ENCODE data around the gene CFAP68. TPM values are rescaled to one million over a fixed set of nuclear protein-coding genes. Genes with fewer than 3 reads are reported as not detected.

Gene CFAP68
- total RNA-seq, 1 donor from 2014 or later = 11.6 TPM

- DNase-seq (no peak), ATAC-seq (ENCODE audit: low read depth) (no peak)
- TF ChIP-seq CTCF (IDR thresholded peaks at IDR 0.05) = no peak
- ChIA-PET CTCF (interaction anchor here (2.2 kb wide), 1 partner anchor 11 kb away, joined by 5 read pairs; the partner anchor contains the start of gene ALG9), POLR2A (no interaction called here)
- Mint-ChIP-seq H3K4me3 (no peak overlapping the region), H3K36me3 (ENCODE audit: low read depth) (peaks cover 72% of the 10 kb centered on the region), H3K9me3 (no peaks in the 10 kb centered on the region), H3K4me1 (no peaks in the 10 kb centered on the region), H3K27me3 (no peaks in the 10 kb centered on the region), H3K27ac (no peak overlapping the region)
- intact Hi-C loops (cut with micrococcal nuclease) = no loop called here
Measured at GRCh38 chr11:111860257-111860656, 19.1 kb upstream of the CFAP68 start.

GRCh38 chr11:111870113-111870512 lies 9.2 kb upstream of the CFAP68 start:
- DNase-seq (no peak), ATAC-seq (ENCODE audit: low read depth) (no peak)
- CTCF ChIA-PET = interaction anchor here (0.8 to 2.3 kb wide), 5 partner anchors 10 to 112 kb away, joined by 3 to 5 read pairs (median 4); partner anchors contain the start of gene PPP2R1B
- no peaks in the 10 kb centered on the region for H3K9me3 Mint-ChIP-seq
- peak overlapping the region; percentile 50 for H3K4me3 Mint-ChIP-seq
- peaks cover 36% of the 10 kb centered on the region for H3K36me3 Mint-ChIP-seq (ENCODE audit: low read depth)
- H3K27ac Mint-ChIP-seq = no peak overlapping the region
- POLR2A ChIA-PET = interaction anchor here (0.7 to 2.4 kb wide), 7 partner anchors 9 to 402 kb away, joined by 3 to 19 read pairs (median 10); partner anchors contain the start of genes CFAP68 and DLAT
- peaks cover 13% of the 10 kb centered on the region for H3K4me1 Mint-ChIP-seq
- no peaks in the 10 kb centered on the region for H3K27me3 Mint-ChIP-seq
- TF ChIP-seq CTCF (IDR thresholded peaks at IDR 0.05) = no peak
- intact Hi-C loops (cut with micrococcal nuclease) = loop anchor here (2.0 to 10.0 kb wide), 6 partner anchors 103 to 1435 kb away; partner anchors contain the start of genes DLAT, PPP2R1B, PTS and SIK2

- ChIA-PET POLR2A (interaction anchor here (0.7 to 2.4 kb wide), 12 partner anchors 9 to 402 kb away, joined by 3 to 19 read pairs (median 4); partner anchors contain the start of genes CFAP68, DLAT, PPP2R1B and PTS), CTCF (interaction anchor here (0.8 to 2.3 kb wide), 7 partner anchors 10 to 111 kb away, joined by 3 to 5 read pairs (median 4); partner anchors contain the start of gene PPP2R1B)
- Mint-ChIP-seq H3K9me3 (no peaks in the 10 kb centered on the region), H3K4me1 (peaks cover 13% of the 10 kb centered on the region), H3K36me3 (ENCODE audit: low read depth) (peaks cover 36% of the 10 kb centered on the region), H3K4me3 (peak overlapping the region; percentile 93), H3K27ac (peak overlapping the region; percentile 92), H3K27me3 (no peaks in the 10 kb centered on the region)
- intact Hi-C loops (cut with micrococcal nuclease) = loop anchor here (2.0 to 10.0 kb wide), 6 partner anchors 103 to 1436 kb away; partner anchors contain the start of genes DLAT, PPP2R1B, PTS and SIK2
- TF ChIP-seq CTCF (IDR thresholded peaks at IDR 0.05) = no peak
- DNase-seq = no peak
- ATAC-seq (ENCODE audit: low read depth) = peak; percentile 2
Measured at GRCh38 chr11:111870522-111870885, 8.8 kb upstream of the CFAP68 start.

GRCh38 chr11:111870886-111871692 lies 8.3 kb upstream of the CFAP68 start, which contains the start of gene ALG9:
Gene ALG9, minus strand, starts transcription at chr11:111871581. Its CDS starts 99 bp downstream, at chr11:111871482.
- peak; percentile 90 for DNase-seq
- no peak for TF ChIP-seq CTCF (IDR thresholded peaks at IDR 0.05)

More at GRCh38 chr11:111870886-111871692, 8.3 kb upstream of the CFAP68 start, which contains the start of gene ALG9:
- ChIA-PET POLR2A (interaction anchor here (0.6 to 2.4 kb wide), 19 partner anchors 9 to 401 kb away, joined by 3 to 19 read pairs (median 4); partner anchors contain the start of genes CFAP68, DLAT, PPP2R1B and PTS), CTCF (interaction anchor here (0.6 to 2.3 kb wide), 9 partner anchors 9 to 574 kb away, joined by 3 to 5 read pairs (median 4); partner anchors contain the start of gene PPP2R1B)
- H3K27ac Mint-ChIP-seq = peak within 1 kb of the TSS; percentile 92
- no peaks in the 10 kb centered on the region for H3K9me3 Mint-ChIP-seq
- ATAC-seq (ENCODE audit: low read depth) = peak; percentile 89
- H3K27me3 Mint-ChIP-seq = no peaks in the 10 kb centered on the region
- peaks cover 40% of the 10 kb centered on the region for H3K36me3 Mint-ChIP-seq (ENCODE audit: low read depth)
- H3K4me3 Mint-ChIP-seq = peak within 1 kb of the TSS; percentile 93
- intact Hi-C loops (cut with micrococcal nuclease) = loop anchor here (1.0 to 10.0 kb wide), 8 partner anchors 8 to 1436 kb away; partner anchors contain the start of genes CFAP68, DLAT, FDXACB1 and PPP2R1B
- peaks cover 13% of the 10 kb centered on the region for H3K4me1 Mint-ChIP-seq
